SIG-M5 treated with dmso at 0.1 percent for 504 hours (cell line): ENCODE data around the gene PCGF3.
"Not testable (repeated sequence)": the region's sequence is repeated elsewhere in the genome, so short reads cannot be mapped to it uniquely, and the experiment has no call there.

ENCODE experiments used
- DNase-seq: peaks from one replicate; lab custom pipeline; 2025; ENCODE audit not compliant: unreplicated experiment; lab: John Stamatoyannopoulos, UW

The PCGF3 gene

DNA sequence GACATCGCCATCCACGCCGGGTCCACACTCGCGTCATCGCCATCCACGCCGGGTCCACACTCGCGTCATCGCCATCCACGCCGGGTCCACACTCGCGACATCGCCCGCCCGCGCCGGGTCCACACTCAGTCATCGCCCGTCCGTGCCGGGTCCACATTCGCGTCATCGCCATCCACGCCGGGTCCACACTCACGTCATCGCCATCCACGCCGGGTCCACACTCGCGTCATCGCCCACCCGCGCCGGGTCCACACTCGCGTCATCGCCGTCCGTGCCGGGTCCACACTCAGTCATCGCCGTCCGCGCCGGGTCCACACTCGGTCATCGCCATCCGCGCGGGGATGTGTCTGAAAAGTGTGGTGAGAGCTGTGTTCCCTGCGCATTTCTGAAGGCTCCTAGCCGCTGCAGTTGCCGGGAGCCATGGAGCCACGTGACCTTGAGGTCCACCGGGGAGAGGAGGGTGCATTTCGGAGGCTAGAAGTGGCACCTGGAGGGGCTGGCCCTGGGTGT lies 17.3 kb downstream of the PCGF3 start:
- no peak for DNase-seq

DNA sequence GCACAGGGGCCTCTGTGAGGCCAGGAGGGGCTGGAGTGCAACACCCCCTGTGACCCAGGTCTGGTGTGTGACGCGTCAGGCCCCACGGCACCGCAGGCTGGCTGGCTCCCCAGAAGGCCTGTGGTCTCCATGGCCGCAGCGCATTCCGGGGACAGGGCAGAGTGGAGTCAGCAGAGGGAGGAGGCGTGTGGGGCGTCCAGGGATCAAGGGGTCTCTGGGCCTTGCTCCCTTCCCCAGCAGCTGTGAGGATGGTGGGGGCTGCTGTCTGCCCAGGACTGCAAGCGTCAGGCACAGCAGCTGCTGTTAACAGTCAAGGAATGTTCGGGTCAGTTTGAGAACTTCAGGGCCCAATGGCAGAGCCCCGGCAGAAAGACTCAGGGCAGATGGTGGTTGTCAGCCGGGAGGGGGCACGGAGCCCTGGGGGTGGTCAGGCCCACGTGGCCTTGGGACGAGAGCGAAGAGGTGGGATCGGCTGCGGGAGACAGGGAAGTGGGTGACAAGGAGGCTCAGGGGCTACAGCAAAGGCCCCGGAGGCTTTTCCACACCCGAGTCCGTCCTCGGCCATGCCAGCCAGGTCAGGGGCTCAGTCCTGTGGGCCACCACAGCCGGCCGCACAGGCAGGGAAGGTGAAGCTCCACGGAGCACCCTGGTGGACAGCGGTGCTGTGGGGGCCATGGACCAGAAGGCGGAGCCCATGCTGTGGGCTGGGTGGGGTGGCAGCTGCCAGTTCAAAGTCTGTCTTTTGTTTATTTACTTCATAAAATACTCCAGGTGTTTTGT lies 18.3 kb downstream of the PCGF3 start:
- no peak for DNase-seq

DNA sequence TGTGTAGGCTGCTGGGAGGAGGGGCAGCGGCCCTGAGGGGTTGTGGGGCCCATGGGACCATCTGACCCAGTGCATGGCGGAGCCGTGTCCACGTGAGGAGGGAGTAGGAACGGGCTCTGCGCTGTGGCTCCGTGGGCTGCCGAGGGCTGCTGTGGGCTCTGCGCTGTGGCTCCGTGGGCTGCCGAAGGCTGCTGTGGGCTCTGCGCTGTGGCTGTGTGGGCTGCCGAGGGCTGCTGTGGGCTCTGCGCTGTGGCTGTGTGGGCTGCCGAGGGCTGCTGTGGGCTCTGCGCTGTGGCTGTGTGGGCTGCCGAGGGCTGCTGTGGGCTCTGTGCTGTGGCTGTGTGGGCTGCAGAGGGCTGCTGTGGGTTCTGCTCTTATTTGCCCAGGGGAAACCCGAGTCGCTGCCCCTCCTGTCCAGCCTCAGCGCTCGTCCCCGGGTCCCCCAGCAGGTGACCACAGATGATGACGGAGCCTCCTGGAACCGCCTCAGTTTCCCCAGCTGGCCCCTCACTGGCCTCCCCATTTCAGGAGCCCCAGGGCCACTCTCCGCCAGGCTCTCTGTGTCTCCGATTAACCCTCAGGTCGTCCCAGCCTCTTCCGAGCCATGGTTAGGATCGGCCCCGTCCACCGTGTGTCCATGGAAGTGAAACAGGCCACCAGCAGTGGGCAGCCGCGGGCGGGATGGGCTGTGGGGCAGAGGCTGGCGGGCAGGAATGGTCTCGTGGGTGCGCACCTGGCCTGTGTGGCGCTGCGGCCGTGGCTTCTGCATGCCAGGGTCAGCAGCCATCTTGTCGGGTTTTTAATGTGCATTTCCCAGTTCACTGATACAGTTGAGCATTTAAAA lies 20.0 kb downstream of the PCGF3 start:
- no peak for DNase-seq

DNA sequence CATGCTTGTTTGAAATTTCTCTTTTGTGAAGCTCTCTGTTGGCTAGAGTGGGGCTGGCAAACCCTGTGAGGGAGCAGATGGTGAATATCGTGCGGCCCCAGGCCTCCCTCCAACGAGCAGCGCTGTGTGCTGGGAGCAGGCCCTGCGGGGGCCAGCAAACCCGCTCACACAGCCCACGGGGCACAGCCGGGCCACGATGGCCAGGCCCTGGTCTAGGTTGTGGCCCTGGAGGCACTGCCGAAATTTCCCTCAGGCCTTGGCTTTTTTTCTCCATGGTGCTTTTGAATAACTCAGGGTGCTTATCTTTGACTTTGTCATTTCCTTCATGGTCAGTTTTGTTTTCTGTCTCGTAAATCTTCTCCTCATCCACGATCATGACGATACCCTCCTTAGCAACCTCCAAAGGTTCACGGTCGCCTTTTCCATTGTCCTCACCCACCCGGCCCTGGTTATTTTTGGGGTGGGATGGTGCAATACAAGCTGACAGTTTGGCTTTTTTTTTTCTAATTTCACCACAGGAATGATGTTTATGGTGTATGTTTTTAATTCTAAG lies 20.7 kb downstream of the PCGF3 start:
- no peak for DNase-seq

DNA sequence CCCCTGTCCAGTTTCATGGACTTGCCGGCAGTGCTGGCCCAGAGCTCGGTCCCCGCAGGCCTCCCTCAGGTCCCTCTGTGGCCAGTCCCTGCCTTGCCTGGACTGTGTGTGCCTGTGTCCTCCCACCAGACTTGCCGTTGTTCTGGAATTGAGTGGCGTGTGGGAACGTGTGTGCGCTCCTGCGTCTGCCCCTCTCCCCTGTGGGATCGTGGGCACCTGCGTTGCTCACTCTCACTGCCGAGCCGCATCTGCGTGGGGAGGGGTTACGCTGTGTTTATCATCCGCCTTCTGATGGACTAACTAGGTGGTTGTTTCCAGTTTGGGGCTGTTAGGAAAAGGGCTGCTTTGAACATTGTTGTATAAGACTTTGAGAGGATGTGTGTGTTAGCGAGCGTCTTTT lies 21.2 kb downstream of the PCGF3 start:
- no peak for DNase-seq

DNA sequence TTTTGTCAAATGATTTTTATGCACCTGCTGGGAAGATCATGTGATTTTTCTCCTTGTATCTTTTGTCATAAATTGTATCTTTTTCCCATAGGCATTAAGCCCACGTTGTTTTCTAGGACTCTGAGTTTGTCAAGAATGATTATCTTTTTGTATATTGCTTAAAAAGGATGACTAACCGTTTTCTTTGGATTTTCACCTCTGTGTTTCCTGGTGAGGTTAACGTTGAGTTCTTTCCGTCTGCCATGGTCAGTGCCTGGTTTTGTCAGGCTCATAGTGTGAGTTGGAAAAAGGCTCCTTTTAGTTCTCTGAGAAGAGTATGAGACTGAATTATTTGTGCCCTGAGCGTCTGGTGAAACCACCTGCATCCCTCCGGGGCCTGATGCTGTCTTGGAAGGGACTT lies 21.9 kb downstream of the PCGF3 start:
- DNase-seq: no peak

DNA sequence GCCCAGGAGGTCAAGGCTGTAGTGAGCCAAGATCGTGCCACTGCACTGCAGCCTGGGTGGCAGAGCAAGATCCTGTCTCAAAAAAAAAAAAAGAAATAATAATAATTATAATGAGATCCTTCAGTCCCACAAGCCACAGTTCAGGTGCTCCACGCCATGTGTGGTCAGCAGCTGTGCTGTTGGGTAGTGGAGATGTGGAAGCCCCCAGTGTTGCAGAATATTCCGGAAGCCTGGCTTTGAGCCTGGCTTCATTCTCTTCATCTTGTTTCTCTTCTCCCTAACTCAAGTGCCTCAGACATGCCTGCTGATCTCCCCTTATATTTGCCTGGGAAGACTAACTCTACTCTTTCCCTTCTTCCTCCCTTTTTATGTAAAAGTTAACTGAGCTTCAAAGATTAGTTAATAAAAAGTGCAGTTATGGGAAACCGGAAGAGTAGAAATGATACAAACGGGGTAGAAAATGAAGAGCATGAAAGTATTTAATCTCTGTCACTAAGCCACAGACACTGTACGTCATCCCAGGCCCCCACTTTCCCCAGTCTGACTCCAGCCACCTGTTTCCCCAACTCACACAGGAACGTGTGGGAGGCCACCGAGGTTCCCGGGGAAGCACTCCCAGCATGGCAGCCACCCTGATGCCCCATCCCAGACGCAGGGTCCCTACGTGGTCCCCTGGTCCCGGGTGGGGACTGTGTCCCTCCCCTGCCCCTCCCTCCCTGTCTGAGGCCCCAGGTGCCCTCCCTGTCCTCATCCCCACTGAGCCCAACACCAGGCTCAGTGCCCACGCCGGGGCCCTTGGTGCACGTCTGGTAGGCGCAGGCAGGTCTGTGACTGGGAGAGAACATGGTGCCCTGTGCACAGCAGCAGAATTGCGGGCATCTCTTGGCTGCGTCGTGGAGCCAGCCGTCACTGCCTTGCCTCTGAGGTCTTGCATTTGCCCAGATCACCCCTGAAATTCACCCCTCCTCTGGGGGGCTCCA lies 24.0 kb downstream of the PCGF3 start:
- no peak for DNase-seq

DNA sequence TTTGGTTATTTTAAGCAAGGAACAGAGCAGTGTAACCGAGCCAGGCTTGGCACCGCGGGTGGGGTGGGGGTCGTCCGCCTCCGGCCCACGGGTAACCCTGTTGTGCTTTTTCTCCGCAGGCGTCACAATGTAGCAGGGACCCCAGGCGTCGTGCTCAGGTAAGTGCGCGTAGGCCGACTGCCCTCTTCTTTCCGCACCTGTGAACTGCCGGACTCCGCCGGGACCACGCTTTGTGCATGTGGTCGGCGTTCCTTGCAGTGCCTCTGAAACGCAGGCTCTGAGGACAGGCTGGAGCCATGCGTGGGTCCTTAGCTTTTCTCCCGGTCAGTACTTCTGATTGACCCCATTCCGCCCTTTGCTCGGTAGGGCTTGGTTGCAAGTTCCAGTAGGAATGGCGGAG lies 24.9 kb downstream of the PCGF3 start:
- no peak for DNase-seq

DNA sequence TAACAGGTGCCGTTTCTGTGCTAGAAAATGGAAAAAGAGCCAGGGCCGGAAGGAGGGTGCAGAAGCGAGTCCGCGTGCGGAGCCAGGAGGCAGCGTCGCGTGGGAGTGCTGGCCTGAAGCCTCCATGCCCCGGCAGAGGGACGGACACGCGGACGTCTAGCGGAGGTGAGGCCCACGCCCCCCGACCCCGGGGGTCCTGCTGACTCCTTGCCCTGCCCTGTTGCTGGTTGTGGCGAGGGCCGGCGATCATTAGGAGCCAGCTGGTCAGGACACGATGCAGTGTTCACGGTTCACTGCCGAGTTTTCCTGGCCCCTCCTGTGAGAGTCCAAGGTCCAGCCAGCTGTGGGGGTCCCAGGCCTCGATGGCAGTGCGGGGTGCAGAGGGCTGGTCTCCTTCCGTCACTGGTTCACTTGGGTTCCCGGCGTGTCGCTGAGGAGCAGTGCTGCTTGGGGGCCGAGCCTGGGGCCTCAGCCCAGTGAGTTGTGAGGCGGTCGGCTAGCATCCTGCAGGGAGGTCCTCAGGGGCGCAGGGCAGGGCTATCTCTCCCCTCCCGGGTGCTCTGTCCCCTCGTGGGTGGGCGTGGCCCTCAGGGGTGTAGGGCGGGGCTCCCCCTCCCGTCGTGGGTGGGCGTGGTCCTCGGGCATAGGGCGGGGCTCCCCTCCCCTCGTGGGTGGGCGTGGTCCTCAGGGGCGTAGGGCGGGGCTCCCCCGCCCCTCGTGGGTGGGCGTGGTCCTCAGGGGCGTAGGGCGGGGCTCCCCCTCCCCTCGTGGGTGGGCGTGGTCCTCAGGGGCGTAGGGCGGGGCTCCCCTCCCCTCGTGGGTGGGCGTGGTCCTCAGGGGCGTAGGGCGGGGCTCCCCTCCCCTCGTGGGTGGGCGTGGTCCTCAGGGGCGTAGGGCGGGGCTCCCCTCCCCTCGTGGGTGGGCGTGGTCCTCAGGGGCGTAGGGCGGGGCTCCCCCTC lies 25.6 kb downstream of the PCGF3 start:
- not testable (repeated sequence) for DNase-seq

DNA sequence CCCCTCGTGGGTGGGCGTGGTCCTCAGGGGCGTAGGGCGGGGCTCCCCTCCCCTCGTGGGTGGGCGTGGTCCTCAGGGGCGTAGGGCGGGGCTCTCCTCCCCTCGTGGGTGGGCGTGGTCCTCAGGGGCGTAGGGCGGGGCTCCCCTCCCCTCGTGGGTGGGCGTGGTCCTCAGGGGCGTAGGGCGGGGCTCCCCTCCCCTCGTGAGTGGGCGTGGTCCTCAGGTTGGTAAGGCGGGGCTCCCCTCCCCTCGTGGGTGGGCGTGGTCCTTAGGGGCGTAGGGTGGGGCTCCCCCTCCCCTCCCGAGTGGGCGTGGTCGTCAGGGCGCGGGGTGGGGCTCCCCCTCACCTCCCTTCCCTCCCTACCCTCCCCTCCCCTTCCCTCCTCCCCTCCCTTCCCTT lies 26.3 kb downstream of the PCGF3 start:
- DNase-seq: not testable (repeated sequence)

DNA sequence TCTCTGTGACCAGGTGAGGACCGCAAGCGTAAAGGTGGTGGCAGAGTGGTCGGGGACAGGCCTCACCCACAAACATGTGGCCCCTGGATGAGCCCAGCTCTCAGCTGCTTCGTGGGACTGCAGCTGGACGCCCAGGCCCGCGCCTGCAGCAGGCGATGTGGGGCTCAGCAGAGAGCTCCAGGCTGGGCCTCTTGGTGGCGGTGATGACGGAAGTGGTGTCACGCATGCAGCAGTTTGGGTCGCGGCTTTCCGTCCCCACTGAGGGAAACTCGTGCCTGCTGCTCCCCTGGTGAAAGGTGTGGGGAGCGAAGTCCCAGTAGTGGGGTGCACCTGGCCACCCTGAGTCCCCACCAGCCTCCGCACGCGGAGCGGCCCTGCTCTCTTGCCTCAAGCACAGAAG lies 26.9 kb downstream of the PCGF3 start:
- no peak for DNase-seq

DNA sequence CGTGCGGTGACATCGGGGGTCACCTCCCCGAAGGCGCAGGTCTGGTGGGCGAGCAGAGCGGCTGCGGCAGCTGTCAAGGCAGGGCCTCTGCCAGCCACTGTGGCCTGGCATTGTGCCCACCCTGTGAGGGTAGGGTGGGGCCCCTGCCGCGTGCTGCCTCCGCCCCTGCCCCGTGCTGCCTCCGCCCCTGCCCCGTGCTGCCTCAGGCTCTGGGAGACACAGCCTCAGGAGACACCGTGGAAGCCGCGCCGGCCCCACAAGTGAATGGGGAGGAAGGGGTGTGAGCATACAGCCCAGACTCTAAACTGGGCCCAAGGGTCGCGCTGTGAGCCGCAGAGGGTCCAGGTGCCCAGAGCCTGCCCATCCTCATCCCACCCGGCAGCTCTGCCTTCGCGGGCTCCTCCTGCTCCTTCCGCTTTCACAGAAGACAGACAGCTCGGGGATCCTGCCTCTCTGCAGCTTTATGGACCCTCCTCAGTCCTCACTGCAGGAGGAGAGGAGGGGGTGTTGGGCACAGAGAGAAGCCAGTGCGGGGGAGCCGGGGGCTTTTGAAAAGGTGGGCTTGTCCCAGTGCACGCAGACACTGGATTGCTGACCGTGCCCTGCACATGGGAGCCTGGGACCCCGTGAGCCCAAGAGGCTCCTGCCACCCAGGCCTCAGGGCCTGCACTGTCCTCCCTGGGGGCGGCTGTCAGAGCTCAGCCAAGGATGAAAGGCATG lies 27.4 kb downstream of the PCGF3 start:
- no peak for DNase-seq

DNA sequence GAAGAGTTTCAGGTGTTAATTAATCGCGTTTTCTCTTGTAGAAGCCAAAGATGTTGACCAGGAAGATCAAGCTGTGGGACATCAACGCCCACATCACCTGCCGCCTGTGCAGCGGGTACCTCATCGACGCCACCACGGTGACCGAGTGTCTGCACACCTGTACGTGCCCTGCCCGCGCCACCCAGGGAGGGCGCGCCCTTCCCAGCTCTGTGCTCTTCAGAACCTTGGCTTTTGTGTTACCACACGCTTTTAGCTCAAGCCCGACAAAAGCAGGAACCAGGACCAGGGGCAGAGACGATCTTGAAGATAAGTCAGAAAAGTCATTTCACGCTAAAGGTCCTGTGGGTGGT lies 28.0 kb downstream of the PCGF3 start:
- no peak for DNase-seq

DNA sequence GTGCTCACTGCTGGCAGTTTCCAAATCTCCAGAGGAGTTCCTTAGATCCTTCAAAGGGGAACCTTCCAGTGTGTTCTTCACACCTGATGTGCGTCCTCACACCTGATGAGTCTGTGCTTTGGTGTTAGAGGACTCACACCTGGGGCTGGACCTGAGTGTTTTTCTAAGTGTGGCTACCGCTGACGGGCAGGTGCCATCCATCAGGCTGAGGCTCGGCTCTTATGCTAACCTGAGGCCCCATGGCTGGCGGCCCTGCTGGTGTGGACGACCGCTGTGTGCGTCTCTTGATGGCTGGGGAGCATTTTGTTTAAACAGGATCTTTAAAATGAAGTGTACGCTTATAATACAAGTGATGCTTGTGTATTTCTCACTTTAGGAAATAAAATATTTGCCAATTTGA lies 28.4 kb downstream of the PCGF3 start:
- DNase-seq: no peak

DNA sequence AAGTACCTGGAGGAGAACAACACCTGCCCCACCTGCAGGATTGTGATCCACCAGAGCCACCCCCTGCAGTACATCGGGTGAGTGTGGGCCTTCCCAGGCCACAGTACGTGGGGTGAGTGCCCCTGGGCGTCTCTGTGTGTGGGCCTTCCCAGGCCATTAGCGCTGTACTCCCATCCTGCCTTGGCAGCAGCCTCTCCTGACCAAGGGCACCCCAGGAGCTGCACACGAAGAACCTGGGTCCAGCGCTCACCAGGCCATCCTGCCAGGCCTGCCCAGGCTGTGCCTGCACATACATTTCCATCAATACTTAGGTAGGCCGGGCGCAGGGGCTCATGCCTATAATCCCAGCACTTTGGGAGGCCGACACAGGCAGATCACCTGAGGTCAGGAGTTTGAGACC lies 29.3 kb downstream of the PCGF3 start:
- no peak for DNase-seq

DNA sequence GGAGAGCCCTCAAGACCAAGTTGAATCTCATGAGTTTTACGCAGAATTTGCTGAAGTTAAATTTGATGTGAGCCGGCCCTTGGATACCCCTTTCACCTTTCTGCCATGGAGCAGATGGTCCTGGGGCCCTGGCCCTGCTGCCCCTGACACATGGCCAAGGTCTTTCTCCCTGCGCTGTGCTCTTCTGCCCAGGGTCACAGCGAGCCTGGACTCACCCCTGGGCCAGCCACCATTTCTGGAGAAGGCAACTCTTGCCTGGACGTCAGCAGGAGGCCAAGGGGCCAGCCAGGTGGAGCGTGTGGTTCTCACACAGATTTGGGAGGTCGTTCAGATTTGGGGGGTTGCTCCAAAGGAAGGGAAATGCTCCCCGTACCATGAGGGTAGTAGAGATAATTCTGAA lies 30.0 kb downstream of the PCGF3 start:
- DNase-seq: no peak

DNA sequence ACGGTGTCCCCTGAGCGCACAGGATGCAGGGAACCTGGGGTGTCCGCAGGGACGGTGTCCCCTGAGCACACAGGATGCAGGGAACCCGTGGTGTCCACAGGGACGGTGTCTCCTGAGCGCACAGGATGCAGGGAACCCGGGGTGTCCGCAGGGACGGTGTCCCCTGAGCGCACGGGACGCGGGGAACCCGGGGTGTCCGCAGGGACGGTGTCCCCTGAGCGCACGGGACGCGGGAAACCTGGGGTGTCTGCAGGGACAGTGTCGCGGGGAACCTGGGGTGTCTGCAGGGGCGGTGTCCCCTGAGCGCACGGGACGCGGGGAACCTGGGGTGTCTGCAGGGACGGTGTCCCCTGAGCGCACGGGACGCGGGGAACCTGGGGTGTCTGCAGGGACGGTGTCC lies 30.9 kb downstream of the PCGF3 start:
- DNase-seq: not testable (repeated sequence)

DNA sequence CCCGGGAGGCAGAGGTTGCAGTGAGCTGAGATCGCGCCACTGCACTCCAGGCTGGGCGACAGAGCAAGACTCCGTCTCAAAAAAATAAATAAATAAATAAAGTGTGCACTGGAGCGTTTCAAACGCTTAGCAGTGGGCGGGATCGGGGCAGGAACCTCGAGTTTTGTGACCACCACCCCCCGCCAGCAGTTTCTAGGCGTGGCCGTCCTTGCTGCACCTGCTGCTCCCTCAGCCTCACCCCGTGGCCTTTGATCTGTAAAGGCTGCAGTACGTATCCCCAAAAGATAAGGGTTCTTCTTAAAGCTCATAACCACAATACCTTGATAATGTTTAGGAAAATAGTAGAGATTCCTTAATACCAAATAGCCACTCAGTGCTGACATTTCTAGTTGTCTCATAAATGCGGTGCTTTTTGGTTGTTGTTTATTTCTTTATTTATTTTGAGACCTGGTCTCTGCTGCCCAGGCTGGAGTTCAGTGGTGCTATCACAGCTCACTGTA lies 33.2 kb downstream of the PCGF3 start:
- no peak for DNase-seq

DNA sequence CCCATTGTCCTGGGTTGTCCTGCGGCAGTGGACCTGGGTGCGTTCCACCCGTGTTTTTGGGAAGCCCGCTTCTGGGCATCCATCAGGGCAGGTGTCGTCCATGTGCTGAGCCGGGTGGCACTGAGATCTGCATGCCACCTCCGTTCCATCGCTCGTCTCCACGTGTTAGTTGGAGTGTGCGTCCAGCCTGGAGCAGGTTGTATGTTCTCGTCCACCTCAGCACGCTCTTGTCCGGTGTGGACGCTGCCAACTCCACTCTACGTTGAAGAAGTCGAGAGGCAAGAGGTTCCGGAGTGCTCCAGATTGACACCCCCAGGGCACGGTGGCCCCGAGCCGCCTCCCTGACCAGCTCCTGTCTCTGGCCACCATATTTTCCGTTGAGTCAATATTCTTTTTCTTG lies 33.9 kb downstream of the PCGF3 start:
- DNase-seq: no peak
